ENCODE results near the gene LONP1.

- TF ChIP-seq CTCF (IDR thresholded peaks at IDR 0.05; ENCODE audit: low read depth, low read length, poor library complexity, severe bottlenecking) (no peak), EZH2phosphoT487 (IDR thresholded peaks at IDR 0.05; ENCODE audit: borderline replicate concordance, low read length) (no peak)
These were observed 67.7 kb downstream of the LONP1 start for GRCh38 chr19:5652261-5652660.

All from DOHH2 (cell line).